HG03457 (cell line): Measurements from ENCODE around the gene FHAD1.
A peak's percentile ranks its signal among the peaks of the same experiment; 100 is the strongest.

Experiments
- ATAC-seq: cut with Tn5 transposase; IDR thresholded peaks from one replicate; pipeline ENCODE4 v1.9.1; 2021; ENCODE audit warnings: moderate number of reproducible peaks; ENCODE audit not compliant: unreplicated experiment

FHAD1 gene

DNA sequence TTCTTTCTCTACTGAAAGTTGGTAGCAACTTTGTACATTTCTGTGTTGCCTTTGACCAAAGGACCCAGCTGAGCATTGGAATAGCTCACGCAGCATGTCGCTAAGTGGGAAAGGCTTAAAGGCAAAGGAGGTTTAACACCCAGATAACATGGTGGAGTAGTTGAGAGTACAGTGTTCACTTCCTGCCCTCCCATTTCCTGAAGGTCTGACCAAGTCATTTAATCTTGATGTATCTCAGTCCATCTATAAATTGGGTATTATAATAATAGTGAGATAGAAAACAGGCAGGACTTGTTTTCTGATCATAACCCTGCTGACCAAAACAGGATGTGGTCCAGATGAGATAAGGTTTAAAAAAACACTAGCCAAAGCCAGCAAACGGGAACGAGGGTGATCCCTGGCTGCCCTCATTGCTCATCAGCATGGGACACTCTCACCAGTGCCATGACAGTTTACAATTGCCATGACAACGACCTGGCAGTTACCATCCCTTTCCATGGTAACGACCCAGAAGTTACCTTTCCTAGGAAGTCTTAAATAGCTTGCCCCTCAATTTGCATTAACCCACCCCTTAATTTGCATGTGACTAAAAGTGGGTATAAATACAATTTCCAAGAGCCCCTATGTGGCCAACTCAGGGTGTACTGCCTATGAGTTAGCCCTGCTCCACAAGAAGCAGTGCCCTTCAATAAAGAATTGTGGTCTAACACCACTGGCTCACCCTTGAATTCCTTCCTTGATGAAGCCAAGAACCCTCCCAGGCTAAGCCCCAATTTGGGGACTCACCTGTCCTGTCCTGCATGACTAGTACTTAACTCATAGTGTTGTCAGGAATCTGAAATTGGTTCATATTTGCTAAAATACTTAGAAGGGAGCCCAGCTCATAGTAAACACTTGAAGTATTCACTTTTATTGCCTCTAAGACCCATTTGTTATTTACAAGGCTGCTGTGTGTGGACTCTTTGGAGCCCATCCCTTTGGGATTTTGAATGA lies 28.4 kb upstream of the FHAD1 start:
- no peak for ATAC-seq

DNA sequence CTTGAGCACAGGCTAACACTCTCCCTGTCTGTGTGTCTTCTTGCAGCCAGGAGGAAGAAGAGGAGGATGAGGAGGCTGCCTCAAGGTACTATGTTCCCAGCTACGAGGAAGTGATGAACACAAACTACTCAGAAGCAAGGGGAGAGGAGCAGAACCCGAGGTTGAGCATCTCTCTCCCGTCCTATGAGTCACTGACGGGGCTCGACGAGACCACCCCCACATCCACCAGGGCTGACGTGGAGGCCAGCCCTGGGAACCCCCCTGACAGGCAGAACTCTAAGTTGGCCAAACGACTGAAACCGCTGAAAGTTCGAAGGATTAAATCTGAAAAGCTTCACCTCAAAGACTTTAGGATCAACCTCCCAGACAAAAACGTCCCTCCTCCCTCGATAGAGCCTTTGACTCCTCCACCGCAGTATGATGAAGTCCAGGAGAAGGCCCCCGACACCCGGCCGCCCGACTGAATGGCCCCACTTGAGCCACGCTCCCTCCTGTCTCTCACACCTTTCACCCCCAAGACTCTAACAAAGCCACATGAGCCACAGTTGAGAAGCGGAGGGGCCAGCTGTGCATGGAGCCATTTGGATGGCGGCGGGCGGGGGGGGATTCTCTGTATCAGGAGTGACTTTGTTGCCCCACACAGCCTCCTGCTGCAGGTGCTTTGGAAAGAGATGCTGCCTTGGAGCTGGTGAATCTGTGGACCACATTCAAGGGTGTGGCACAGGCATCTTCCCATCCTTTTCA lies 27.6 kb upstream of the FHAD1 start:
- no peak for ATAC-seq

DNA sequence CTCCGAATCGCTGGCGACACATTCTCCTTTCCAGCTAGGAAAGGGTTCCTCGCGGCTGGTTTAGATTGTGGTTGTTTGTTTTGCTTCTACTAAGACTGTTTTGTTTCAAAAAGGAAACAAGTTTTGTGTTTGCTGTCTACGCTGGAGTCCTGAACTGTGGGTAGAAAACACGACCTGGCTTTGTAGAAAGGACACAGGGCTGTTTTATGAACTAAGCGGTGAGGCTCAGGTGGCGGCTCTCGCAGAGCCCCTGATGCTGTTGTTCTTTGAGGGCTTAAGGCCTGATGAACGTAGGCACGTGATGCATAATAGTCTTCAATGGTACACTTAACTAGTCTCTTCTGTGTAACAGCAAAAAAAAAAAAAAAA lies 27.0 kb upstream of the FHAD1 start:
- ATAC-seq, result no peak

DNA sequence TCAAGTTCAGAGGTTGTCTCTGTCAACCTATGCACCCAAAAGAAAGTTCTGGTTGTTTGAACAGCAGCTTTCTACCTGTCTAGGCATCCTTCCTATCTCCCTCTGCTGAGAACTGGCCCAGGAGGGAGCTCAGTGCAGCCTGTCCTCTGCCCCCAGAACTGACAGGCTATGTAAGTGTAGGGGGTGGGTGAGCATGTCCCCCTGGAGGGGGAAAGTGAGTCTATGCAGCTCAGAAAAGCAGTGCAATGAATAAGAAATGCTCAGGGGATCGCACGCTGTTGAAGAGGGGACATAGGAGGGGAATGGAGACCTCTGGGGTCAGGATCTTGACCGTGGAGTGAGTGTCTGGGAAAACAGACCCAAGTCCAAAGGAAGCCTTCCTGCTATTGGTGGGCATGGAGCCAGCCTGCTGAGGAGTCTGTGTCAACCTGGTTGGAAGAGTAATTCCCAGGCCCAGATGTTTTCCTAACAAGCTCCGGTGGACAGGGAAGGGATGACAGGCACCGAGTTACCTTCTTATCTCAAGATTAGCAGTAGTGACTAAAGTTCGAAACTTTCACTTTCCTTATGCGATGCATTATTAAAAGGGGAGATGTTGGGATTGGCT lies 26.1 kb upstream of the FHAD1 start:
- ATAC-seq, result no peak

DNA sequence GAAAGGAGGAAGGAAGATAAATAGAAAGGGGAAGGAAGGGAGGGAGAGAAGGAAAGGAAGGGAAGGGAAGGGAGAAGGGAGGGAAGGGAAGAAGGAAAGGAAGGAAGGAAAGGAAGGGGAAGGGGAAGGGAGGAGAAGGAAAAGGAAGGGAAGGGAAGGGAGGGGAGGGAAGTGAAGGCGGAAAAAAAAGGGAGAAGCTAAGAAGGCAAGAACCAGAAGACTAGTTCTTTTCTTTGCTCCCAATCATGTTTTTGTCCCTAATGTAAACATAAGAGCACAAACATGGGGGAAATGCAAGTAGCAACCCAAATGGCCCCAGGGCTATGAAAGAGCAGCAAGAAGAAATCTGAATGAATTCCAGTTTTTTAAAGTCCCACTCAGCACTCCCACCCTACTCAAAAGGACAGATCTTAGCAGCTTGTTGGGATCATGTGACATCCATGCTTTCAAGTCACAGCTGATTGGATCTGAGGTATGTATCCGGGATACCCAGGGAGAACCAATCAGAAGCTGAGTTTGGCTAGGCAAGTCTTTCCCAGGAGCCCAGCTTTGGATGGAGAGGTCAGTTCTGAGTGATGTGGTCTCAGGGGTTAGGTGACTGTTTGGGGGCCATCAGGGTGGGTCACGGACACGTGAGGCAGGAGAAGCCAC lies 24.2 kb upstream of the FHAD1 start:
- ATAC-seq, result no peak

DNA sequence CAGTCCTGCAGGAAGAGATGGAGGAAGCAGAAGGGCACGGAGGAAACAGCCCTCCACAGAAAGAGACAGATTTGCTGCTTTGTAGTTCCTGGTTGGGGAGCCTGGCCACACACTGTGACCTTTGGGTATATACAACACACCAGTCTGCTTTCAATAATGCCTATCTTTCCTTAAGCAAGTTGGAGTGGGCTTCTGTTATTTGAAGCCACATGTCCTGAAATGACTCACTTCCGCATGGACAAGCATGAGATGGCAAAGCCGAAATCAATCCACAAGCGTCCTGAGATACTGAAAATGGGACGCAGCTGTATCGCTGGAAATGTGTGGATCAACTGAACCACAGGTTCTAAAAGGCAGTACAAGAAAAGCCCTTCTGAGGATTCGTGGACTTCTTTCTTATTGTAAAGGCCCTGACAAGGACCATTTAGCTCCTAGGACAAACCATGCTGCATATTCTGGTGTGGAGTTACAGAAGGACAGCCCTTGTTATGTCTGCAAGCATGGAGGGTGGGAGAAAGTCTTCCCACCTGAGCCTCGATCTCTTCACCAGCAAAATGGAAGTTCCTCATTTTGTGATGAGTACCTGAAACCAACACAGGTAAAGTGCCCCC lies 22.7 kb upstream of the FHAD1 start:
- no peak for ATAC-seq

DNA sequence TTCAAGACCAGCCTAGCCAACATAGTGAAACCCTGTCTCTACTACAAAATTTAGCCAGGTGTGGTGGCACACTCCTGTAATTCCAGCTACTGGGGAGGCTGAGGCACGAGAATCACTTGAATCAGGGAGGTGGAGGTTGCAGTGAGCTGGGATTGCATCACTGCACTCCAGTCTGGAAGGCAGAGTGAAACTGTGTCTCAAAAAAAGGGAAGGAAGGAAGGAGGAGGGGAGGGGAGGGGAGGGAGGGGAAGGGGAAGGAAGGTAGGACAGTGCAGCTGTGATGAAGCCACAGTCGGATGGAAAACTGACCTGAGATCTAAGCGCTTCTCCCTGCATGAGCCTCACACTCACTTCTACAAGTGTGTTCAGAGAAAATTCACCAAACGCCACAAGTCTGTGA lies 22.0 kb upstream of the FHAD1 start:
- ATAC-seq, result no peak

DNA sequence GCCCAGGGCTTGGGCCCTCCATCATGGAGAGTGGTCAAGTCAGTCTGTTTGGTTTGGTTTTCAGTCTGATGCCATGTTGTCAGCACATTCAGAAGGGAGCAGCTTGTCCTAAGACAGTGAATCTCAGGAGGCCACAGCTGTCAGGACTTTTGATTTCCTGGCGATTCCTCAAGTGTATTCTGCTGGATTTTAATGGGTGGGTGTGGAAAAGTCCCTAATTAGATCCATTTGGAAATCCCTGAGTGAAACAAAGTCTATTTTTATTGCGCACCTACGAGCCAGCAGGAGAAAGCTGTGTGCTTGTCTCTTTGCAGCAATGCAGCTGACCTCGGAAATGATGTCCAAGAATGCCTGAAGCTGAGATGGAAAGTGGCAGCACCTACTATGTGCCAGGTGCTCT lies 21.6 kb upstream of the FHAD1 start:
- ATAC-seq, result no peak

DNA sequence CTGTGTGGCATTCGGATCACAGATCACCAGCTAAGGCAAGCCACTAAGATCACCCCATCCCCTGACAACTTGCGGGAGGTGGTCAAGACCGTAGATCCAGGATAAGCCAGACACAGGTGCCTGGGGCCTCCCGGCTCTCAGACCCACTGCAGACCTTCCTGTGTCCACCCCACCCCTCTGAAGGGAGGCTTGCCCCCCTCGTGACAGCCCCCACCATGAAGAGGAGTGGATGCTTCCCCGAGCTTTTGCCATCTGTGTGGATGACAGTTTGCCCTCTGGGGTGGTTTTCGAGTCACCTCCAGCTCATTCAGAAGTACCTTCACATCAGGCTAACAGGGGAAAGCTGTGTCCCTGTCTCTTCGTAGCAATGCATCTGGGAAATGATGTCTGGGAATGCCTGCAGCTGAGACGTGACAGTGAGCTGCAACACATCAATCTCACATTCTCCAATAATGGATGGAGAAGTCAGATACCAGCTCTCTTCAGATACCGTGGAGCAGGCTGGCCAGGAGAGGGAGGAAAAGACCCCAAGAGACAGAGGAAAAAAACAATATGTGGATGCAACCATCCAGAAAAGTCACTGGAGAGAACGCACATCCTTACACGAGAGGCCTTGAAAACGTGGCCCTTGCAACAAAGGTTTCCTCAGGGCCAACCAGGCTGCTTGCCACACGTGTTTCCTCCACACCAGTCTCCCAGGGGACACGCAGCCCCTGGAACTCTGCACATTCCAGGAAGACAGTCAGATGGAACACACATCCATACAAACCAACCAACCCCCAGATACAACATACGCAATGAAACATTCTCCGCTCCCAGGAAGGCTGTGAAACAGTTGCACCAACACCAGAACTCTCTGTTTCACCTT lies 20.4 kb upstream of the FHAD1 start:
- no peak for ATAC-seq

DNA sequence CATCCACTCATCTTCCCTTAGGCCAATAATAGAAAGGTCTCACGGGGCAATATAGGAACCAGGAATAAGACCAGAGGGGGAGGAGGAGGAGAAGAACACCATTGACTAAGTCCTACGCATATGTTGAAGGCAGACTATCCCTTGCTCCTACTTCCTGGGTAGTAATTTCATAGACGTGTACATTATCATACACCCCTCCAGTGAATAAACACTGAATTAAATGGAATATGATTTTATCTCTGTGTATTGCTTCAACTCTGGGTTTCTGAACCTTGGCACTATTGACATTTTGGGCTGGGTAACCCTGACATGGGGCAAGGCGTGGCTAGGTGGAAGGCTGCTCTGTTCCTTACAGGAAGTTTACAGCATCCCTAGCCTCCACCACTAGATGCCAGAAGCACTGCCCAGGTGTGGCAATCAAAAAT lies 17.3 kb upstream of the FHAD1 start:
- no peak for ATAC-seq

DNA sequence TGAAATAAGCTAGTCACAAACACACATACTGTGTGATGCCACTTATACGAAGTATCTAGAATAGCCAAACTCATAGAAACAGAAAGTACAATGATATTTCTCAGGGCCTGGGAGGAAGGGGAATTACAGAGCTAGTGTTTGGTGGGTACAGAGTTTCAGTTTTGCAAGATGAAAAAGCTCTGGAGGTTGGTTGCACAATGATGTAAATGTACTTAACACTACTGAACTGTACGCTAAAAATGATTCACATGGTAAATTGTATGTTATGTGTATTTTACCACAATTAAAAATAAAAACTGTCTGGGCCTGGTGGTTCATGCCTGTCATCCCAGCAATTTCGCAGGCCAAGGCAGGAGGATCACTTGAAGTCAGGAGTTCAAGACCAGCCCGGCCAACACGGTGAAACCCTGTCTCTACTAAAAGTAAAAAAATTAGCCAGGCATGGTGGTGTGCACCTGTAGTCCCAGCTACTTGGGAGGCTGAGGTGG lies 15.3 kb upstream of the FHAD1 start:
- ATAC-seq, result peak; percentile 98

DNA sequence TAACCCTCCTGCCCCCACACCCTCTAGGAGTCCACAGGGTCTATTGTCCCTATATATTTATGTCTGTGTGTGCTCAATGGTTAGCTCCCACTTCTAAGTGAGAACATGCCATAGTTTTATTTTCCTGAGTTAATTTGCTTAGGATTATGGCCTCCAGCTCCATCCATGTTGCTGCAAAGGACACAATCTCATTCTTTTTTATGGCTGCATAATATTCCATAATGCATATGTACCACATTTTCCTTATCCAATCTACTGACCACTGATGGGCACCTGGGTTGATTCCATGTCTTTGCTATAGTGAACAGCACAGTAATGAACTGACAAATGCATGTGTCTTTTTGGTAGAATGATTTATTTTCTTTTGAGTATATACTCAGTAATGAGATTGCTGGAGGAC lies 13.3 kb upstream of the FHAD1 start:
- ATAC-seq, result no peak

DNA sequence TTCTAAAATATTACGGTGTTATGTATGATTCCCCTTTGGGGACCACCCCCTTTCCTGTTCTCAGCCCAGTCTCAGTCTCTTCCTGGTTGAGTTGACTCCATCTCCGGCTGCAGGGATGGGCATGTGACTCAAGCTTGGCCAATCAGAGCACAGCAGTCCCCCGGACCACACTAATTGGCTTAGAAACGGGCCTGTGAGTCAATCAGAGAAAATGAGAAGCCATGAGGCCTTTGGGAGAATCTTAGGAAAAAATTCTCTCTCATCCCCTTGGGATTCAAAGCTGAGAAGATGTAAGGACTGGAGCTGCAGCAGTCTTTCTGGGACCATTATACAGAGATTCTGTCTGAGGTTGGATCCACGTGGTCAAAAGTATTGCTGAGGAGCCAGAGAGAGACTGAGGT lies 10.7 kb upstream of the FHAD1 start:
- ATAC-seq, result no peak

DNA sequence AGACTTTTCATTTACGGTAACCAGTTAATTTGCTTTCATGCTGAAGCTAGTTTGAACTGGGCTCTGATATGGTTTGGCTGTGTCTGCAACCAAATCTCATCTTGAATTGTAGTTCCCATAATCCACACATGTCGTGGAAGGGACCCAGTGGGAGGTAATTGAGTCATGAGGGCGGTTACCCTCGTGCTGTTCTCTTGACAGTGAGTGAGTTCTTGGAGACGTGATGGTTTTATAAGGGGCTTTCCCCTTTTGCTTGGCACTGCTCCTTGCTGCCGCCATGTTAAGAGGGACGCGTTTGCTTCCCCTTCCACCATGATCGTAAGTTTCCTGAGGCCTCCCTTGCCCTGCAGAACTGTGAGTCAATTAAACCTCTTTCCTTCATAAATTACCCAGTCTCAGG lies 10.3 kb upstream of the FHAD1 start:
- no peak for ATAC-seq

DNA sequence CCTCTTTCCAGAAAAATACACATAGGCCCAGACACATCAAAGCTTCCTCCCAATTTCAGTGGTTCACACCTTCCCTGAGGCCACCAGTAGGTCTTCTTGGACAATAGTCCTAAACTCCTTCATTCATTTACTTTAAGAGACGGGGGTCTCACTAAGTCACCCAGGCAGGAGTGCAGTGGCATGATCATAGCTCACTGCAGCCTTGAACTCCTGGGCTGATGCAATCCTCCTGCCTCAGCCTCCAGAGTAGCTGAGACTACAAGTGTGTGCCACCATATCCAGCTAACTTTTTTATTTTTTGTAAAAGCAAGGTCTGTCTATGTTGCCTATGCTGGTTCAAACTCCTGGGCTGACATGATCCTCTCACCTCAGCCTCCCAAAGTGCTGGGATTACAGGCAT lies 8.2 kb upstream of the FHAD1 start:
- ATAC-seq, result no peak

DNA sequence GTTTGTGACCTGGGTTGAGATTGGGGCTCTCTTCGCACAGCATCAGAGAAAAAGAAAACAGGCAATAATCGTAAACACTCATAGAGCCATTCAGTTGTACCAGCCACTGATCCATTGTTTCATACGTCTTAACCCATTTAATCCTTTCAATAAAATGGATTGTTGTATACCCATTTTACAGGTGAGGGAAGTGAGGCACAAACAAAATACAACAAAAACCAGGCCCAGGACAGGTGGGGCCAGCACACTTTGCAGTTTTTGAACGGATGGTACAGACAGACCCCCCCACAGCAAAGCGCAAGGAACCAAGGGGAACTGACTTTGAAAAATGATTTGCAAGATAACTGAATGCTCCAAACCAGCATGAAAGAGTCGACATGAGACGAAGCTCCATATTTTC lies 4.3 kb upstream of the FHAD1 start:
- ATAC-seq, result no peak

DNA sequence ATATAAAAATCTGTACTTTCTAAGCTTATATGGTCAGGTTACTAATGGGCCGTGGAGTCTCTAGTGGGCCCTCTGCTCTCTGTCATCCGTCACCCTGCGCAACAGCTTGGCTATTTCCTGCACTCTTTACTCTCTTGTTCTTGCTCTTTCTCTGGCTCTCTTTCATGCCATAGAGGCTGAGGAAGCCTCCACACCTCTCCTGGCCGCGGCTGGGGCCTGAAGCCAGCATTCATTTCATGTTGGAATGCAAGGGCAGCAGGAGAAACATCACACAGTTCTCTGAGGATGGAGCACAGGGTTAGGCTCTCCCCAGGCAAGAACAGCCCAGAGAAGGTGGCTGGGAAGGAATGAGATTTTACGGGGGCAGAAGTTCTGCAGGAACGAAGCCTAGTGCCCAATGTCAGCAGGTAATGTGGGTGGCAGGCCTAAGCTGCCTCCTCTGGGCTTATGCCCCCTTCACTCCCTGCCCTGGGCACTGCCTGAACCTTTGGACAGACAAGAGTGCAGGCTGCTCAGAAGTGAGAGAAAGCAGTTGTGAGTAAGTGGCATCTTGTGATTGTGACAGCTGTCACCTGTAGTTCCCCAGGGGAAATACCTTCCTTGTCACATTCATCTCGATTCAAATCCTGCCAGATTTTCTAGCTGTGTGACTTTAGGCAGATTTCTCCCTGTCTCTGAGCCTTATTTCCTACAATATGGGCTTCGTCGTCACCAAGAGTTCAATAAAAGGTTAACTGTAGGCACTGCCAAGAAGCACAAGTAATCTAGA lies 3.6 kb upstream of the FHAD1 start:
- ATAC-seq, result no peak

DNA sequence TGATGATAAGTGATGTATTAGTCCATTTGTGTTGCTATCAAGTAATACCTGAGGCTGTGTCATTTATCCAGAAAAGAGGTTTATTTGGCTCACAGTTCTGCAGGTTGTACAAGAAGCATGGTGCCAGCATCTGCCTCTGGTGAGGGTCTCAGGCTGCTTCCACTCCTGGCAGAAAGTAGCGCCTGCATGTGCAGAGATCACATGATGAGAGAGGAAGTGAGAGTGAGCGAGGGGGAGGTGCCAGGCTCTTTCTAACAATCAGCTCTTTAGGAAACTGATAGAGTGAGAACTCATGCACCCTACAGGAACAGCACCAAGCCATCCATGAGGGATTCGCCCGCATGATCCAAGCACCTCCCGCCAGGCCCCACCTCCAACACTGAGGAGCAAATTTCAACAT lies 2.2 kb upstream of the FHAD1 start:
- no peak for ATAC-seq
